Bladder microvascular endothelial cell (primary cell): ENCODE measurements around the gene XNDC1N. TPM values are rescaled to one million over a fixed set of nuclear protein-coding genes. Genes with fewer than 3 reads are reported as not detected.

ENCODE experiments used
- total RNA-seq: library from RNA; depleted of rRNA; stranded (reverse); fragments of >200 nt; gene quantifications from 2 replicates; pipeline ENCODE4 v1.2.3, GENCODE V29; 2014

XNDC1N gene
- 3.6 and 6.8 TPM in 2 replicates for total RNA-seq

GRCh38 chr11:71927820-71928736, at the start of gene XNDC1N:
TSS of gene XNDC1N (minus strand) at chr11:71928594. CDS start at chr11:71923353, 5,241 bp downstream.

GRCh38 chr11:71928737-71929443, 496 bp upstream of the XNDC1N start, which contains the start of gene RNF121:
TSS of gene RNF121 (plus strand) at chr11:71929046. CDS start at chr11:71929062, 16 bp downstream.

Other genes with a start within 250 kb of the XNDC1N start
- not detected in 2 replicates for gene DEFB108B, start 95.4 kb downstream of the XNDC1N start, total RNA-seq
- not detected in 2 replicates for gene DEFB131B, start 50.1 kb downstream of the XNDC1N start, total RNA-seq
- 13.3 and 42.8 TPM in 2 replicates for gene RNF121, start 452 bp upstream of the XNDC1N start, total RNA-seq
- gene IL18BP, start 70.3 kb upstream of the XNDC1N start, total RNA-seq, result 2.6 and 6.0 TPM in 2 replicates
- 131 and 164 TPM in 2 replicates for gene NUMA1, start 151.9 kb upstream of the XNDC1N start, total RNA-seq
- gene LRRC51, start 152.3 kb upstream of the XNDC1N start, total RNA-seq, result 1.9 and 7.0 TPM in 2 replicates
- gene LAMTOR1, start 174.7 kb upstream of the XNDC1N start, total RNA-seq, result 62.2 and 63.6 TPM in 2 replicates
- not detected in 2 replicates for gene TOMT, start 177.3 kb upstream of the XNDC1N start, total RNA-seq
- 22.1 and 24.3 TPM in 2 replicates for gene ANAPC15, start 184.1 kb upstream of the XNDC1N start, total RNA-seq
- gene FOLR3, start 207.1 kb upstream of the XNDC1N start, total RNA-seq, result not detected in 2 replicates